Hepatocyte (in vitro differentiated cells): ENCODE data around the gene HSP90AA1.

Source experiments
- CTCF ChIP-seq: fragments of 200-600 bp; sonication (generic); IDR thresholded peaks from 2 replicates; pipeline ENCODE4 v1.5.1; 2016; ENCODE audit warnings: antibody characterized with exemption, mild to moderate bottlenecking; ENCODE audit not compliant: poor library complexity
- EZH2 ChIP-seq: fragments of 200-600 bp; sonication (generic); IDR thresholded peaks from 2 replicates; pipeline ENCODE4 v1.6.1; 2016; ENCODE audit warnings: antibody characterized with exemption, mild to moderate bottlenecking, borderline replicate concordance
- EZH2phosphoT487 ChIP-seq: fragments of 200-600 bp; sonication (generic); IDR thresholded peaks from one replicate; pipeline ENCODE4 v1.6.1; 2018; ENCODE audit warnings: antibody characterized with exemption, mild to moderate bottlenecking, low read depth, moderate library complexity; ENCODE audit not compliant: unreplicated experiment, severe bottlenecking

GRCh38 chr14:102092806-102093205 is 6.0 kb upstream of the HSP90AA1 start:
- TF ChIP-seq CTCF (no peak), EZH2phosphoT487 (no peak), EZH2 (no peak)
